Activated T-cell treated with anti-CD3 and anti-CD28 coated beads, Interleukin-2, amount 50 U/mL, for 4 hours (primary cell): ENCODE data around the gene AZI2. TPM values are rescaled to one million over a fixed set of nuclear protein-coding genes. Genes with fewer than 3 reads are reported as not detected.

ENCODE experiments used
- ATAC-seq, 2 donors: fragments of 200-7000 bp; cut with Tn5 transposase; one replicate each; pipeline ENCODE4 v1.10.0; 2021
- DNase-seq: peaks from one replicate; pipeline ENCODE4 v3.0.0-alpha.2; 2020
- H3K27me3 Mint-ChIP-seq: one replicate; pipeline ENCODE4 v1.8.0; 2021; ENCODE audit warnings: low read depth, mixed read lengths
- H3K36me3 Mint-ChIP-seq: one replicate; pipeline ENCODE4 v1.8.0; 2022; ENCODE audit warnings: mixed read lengths; ENCODE audit not compliant: insufficient read depth
- H3K4me1 Mint-ChIP-seq: one replicate; pipeline ENCODE4 v1.8.0; 2021; ENCODE audit warnings: low read depth, mixed read lengths
- H3K4me3 Mint-ChIP-seq: one replicate; pipeline ENCODE4 v1.8.0; 2021; ENCODE audit warnings: mild to moderate bottlenecking, moderate library complexity, mixed read lengths
- H3K9me3 Mint-ChIP-seq: one replicate; pipeline ENCODE4 v1.8.0; 2021; ENCODE audit warnings: mixed read lengths
- total RNA-seq, 3 donors: library from RNA; stranded (reverse); gene quantifications; one replicate each; pipeline ENCODE4 v1.2.1, GENCODE V29; 2021

AZI2 gene
- total RNA-seq, 3 donors from 2014 or later = 18.7 to 26.2 (median 24.6) TPM

- no peak overlapping the region for H3K4me3 Mint-ChIP-seq
- H3K4me1 Mint-ChIP-seq = peaks cover 24% of the 10 kb centered on the region
- peak; percentile 92 to 93 for ATAC-seq
- no peaks in the 10 kb centered on the region for H3K27me3 Mint-ChIP-seq
- peak; percentile 13 for DNase-seq
- H3K9me3 Mint-ChIP-seq = no peaks in the 10 kb centered on the region
- H3K36me3 Mint-ChIP-seq = peaks cover 10% of the 10 kb centered on the region
Observed at GRCh38 chr3:28326458-28326926, 22.1 kb downstream of the AZI2 start.

GRCh38 chr3:28322464-28322863 lies 26.2 kb downstream of the AZI2 start:
- no peak for ATAC-seq
- Mint-ChIP-seq H3K36me3 (peaks cover 24% of the 10 kb centered on the region), H3K9me3 (no peaks in the 10 kb centered on the region), H3K4me1 (peaks cover 27% of the 10 kb centered on the region), H3K27me3 (no peaks in the 10 kb centered on the region), H3K4me3 (no peak overlapping the region)
- no peak for DNase-seq

- no peak for ATAC-seq
- no peaks in the 10 kb centered on the region for H3K9me3 Mint-ChIP-seq
- H3K36me3 Mint-ChIP-seq = peaks cover 24% of the 10 kb centered on the region
- DNase-seq = no peak
- no peak overlapping the region for H3K4me3 Mint-ChIP-seq
- H3K4me1 Mint-ChIP-seq = peaks cover 15% of the 10 kb centered on the region
- no peaks in the 10 kb centered on the region for H3K27me3 Mint-ChIP-seq
Observed at GRCh38 chr3:28320981-28321380, 27.6 kb downstream of the AZI2 start.

- ATAC-seq = peak; percentile 90
- DNase-seq = peak; percentile 8
- Mint-ChIP-seq H3K9me3 (no peaks in the 10 kb centered on the region), H3K36me3 (peaks cover 15% of the 10 kb centered on the region), H3K4me3 (no peak overlapping the region), H3K27me3 (no peaks in the 10 kb centered on the region), H3K4me1 (peaks cover 7% of the 10 kb centered on the region)
Observed at GRCh38 chr3:28317438-28318022, 31.1 kb downstream of the AZI2 start.

- H3K36me3 Mint-ChIP-seq = peaks cover 14% of the 10 kb centered on the region
- peaks cover 7% of the 10 kb centered on the region for H3K4me1 Mint-ChIP-seq
- H3K9me3 Mint-ChIP-seq = no peaks in the 10 kb centered on the region
- DNase-seq = no peak
- no peak overlapping the region for H3K4me3 Mint-ChIP-seq
- no peak for ATAC-seq
- H3K27me3 Mint-ChIP-seq = no peaks in the 10 kb centered on the region
Observed at GRCh38 chr3:28316226-28316625, 32.4 kb downstream of the AZI2 start.

- peaks cover 4% of the 10 kb centered on the region for H3K4me1 Mint-ChIP-seq
- no peaks in the 10 kb centered on the region for H3K27me3 Mint-ChIP-seq
- no peak for ATAC-seq
- peaks cover 10% of the 10 kb centered on the region for H3K36me3 Mint-ChIP-seq
- H3K4me3 Mint-ChIP-seq = no peak overlapping the region
- no peak for DNase-seq
- no peaks in the 10 kb centered on the region for H3K9me3 Mint-ChIP-seq
Observed at GRCh38 chr3:28315711-28316110, 32.9 kb downstream of the AZI2 start.

GRCh38 chr3:28308196-28308595 lies 40.4 kb downstream of the AZI2 start:
- no peak for ATAC-seq
- H3K4me1 Mint-ChIP-seq = no peaks in the 10 kb centered on the region
- H3K4me3 Mint-ChIP-seq = no peak overlapping the region
- no peaks in the 10 kb centered on the region for H3K9me3 Mint-ChIP-seq
- no peaks in the 10 kb centered on the region for H3K27me3 Mint-ChIP-seq
- DNase-seq = no peak
- peaks cover 8% of the 10 kb centered on the region for H3K36me3 Mint-ChIP-seq

- H3K4me3 Mint-ChIP-seq = no peak overlapping the region
- ATAC-seq = no peak
- no peak for DNase-seq
- no peaks in the 10 kb centered on the region for H3K4me1 Mint-ChIP-seq
- H3K36me3 Mint-ChIP-seq = peaks cover 10% of the 10 kb centered on the region
- H3K9me3 Mint-ChIP-seq = no peaks in the 10 kb centered on the region
- H3K27me3 Mint-ChIP-seq = no peaks in the 10 kb centered on the region
Observed at GRCh38 chr3:28301688-28302087, 46.9 kb downstream of the AZI2 start.

- Mint-ChIP-seq H3K36me3 (peaks cover 9% of the 10 kb centered on the region), H3K4me1 (peaks cover 5% of the 10 kb centered on the region), H3K4me3 (no peak overlapping the region), H3K9me3 (no peaks in the 10 kb centered on the region), H3K27me3 (no peaks in the 10 kb centered on the region)
- ATAC-seq = no peak
- DNase-seq = no peak
Observed at GRCh38 chr3:28300345-28300962, 48.2 kb downstream of the AZI2 start.

GRCh38 chr3:28299705-28300104 lies 48.9 kb downstream of the AZI2 start:
- ATAC-seq = no peak
- Mint-ChIP-seq H3K4me1 (peaks cover 7% of the 10 kb centered on the region), H3K9me3 (no peaks in the 10 kb centered on the region), H3K36me3 (peaks cover 3% of the 10 kb centered on the region), H3K4me3 (no peak overlapping the region), H3K27me3 (no peaks in the 10 kb centered on the region)
- no peak for DNase-seq

GRCh38 chr3:28295898-28296490 lies 52.6 kb downstream of the AZI2 start:
- no peak for ATAC-seq
- no peaks in the 10 kb centered on the region for H3K27me3 Mint-ChIP-seq
- peaks cover 11% of the 10 kb centered on the region for H3K36me3 Mint-ChIP-seq
- peaks cover 14% of the 10 kb centered on the region for H3K4me1 Mint-ChIP-seq
- H3K9me3 Mint-ChIP-seq = no peaks in the 10 kb centered on the region
- peak overlapping the region; percentile 42 for H3K4me3 Mint-ChIP-seq
- no peak for DNase-seq

- Mint-ChIP-seq H3K27me3 (no peaks in the 10 kb centered on the region), H3K9me3 (no peaks in the 10 kb centered on the region), H3K36me3 (peaks cover 16% of the 10 kb centered on the region), H3K4me1 (peaks cover 17% of the 10 kb centered on the region), H3K4me3 (peak overlapping the region; percentile 42)
- DNase-seq = no peak
- no peak for ATAC-seq
Observed at GRCh38 chr3:28294667-28295413, 53.8 kb downstream of the AZI2 start.

GRCh38 chr3:28292622-28293021 lies 56.0 kb downstream of the AZI2 start:
- peaks cover 16% of the 10 kb centered on the region for H3K36me3 Mint-ChIP-seq
- H3K9me3 Mint-ChIP-seq = no peaks in the 10 kb centered on the region
- ATAC-seq (no peak), DNase-seq (no peak)
- no peaks in the 10 kb centered on the region for H3K27me3 Mint-ChIP-seq
- peaks cover 17% of the 10 kb centered on the region for H3K4me1 Mint-ChIP-seq
- peak overlapping the region; percentile 51 for H3K4me3 Mint-ChIP-seq

GRCh38 chr3:28291577-28291976 lies 57.0 kb downstream of the AZI2 start:
- Mint-ChIP-seq H3K27me3 (no peaks in the 10 kb centered on the region), H3K4me1 (peaks cover 17% of the 10 kb centered on the region), H3K4me3 (peak overlapping the region; percentile 51), H3K36me3 (peaks cover 14% of the 10 kb centered on the region), H3K9me3 (no peaks in the 10 kb centered on the region)
- no peak for DNase-seq
- ATAC-seq = no peak
